GM21737 (cell line): ENCODE measurements around the gene SUCO.
A peak's percentile ranks its signal among the peaks of the same experiment; 100 is the strongest.
"Not testable (repeated sequence)": the region's sequence is repeated elsewhere in the genome, so short reads cannot be mapped to it uniquely, and the experiment has no call there.

ENCODE experiments used
- ATAC-seq: cut with Tn5 transposase; IDR thresholded peaks from one replicate; pipeline ENCODE4 v1.9.1; 2021; ENCODE audit warnings: mild to moderate bottlenecking, moderate library complexity; ENCODE audit not compliant: unreplicated experiment

The SUCO gene, protein sequence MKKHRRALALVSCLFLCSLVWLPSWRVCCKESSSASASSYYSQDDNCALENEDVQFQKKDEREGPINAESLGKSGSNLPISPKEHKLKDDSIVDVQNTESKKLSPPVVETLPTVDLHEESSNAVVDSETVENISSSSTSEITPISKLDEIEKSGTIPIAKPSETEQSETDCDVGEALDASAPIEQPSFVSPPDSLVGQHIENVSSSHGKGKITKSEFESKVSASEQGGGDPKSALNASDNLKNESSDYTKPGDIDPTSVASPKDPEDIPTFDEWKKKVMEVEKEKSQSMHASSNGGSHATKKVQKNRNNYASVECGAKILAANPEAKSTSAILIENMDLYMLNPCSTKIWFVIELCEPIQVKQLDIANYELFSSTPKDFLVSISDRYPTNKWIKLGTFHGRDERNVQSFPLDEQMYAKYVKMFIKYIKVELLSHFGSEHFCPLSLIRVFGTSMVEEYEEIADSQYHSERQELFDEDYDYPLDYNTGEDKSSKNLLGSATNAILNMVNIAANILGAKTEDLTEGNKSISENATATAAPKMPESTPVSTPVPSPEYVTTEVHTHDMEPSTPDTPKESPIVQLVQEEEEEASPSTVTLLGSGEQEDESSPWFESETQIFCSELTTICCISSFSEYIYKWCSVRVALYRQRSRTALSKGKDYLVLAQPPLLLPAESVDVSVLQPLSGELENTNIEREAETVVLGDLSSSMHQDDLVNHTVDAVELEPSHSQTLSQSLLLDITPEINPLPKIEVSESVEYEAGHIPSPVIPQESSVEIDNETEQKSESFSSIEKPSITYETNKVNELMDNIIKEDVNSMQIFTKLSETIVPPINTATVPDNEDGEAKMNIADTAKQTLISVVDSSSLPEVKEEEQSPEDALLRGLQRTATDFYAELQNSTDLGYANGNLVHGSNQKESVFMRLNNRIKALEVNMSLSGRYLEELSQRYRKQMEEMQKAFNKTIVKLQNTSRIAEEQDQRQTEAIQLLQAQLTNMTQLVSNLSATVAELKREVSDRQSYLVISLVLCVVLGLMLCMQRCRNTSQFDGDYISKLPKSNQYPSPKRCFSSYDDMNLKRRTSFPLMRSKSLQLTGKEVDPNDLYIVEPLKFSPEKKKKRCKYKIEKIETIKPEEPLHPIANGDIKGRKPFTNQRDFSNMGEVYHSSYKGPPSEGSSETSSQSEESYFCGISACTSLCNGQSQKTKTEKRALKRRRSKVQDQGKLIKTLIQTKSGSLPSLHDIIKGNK (N-terminal part only)

DNA sequence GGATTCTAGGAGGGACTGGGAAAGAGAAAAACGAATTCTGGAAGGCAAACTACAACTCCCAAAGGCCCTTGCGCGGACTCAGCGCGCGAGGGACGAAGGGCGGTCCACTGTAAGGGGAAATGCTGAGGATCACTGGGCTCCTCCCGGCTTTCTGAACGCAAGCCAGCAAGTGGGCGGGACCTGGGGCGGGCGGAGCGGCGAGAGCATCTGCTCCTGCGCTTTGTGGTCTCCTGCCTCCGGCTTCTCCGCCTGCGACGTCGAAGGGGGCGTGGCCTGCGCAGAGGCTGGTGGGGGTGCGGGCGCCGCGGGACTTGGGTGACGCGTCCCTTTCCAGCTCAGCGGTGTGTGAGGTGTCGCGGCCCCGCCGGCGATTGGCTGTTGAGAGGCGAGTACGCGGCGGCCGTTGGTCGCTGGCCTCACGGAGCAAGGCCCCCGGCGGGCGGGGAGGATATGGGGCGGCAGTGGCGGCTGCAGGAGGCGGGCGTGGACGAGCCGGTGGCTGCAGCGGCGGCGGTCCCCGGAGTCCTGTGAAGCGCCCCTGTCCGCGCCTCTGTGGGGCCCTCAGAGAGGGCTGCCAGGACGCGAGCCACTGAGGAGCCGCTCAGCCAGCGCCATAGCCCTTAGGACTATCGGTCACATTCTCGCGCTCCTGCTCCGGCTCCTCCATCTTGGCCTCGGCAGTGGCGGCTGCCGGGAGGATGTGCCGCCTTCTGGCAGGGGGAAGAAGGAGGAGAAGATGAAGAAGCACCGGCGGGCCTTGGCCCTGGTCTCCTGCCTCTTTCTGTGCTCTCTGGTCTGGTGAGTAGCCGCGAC is at the start of gene SUCO:
TSS of gene SUCO (plus strand) at position 451 of the 813 bp plus-strand sequence. CDS start at position 737, 286 bp downstream.
- ATAC-seq, result peak; percentile 87

DNA sequence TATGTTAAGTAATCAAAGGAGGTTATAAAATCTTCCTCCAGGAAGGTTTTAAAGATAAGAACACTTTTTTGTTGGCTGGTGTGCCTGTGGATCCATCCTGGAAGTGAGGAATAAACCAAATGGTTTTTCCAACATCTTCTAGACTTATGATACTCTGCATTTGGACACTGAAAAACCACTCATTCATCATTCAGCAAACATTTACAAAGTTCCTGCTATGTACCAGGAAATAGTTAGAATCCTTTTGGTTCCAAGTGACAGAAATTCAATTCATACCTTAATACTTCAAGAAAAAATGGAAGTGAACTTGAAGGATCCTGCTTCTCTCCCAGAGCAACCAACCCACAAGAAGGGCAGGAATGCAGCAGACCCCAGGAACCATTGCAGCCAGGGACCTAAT is 49.5 kb upstream of the SUCO start:
- no peak for ATAC-seq

DNA sequence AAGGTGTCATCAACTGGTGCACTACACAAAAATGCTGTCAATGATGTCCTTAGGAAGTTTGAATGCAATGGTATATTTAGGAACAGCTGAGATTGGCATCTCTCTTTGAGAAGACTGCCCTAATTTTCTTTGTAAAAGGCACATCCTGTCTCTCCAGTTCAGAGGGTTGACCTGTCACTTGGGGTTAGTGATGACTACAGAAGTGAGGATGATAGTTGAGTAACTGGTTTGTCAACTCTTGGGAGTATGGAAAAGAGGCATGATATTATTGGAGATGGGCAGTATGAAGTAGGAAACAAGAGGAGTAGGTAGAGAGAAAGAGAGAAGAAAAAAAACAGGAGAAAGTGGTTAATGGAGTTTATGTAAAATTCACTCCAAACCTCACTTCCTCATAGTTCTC is 48.7 kb upstream of the SUCO start:
- ATAC-seq, result no peak

DNA sequence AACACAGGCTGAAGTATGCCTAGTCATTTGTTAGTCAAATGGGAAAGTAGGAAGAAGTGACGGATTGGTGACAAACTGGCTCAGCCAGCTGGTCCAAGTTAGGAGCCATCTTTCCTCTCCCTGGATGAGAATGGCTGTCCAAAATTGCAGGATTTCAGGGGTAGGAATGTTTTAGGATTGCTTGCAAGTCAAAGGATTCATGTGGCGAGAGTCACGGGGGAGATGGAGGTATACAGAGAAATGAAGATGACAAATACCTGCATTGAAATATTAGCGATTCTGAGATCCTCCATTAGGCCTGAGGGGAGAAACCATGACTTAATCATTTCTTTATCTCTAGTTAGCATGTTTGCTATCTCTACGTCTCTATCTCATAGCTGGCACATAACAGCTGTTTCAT is 47.3 kb upstream of the SUCO start:
- ATAC-seq, result no peak

DNA sequence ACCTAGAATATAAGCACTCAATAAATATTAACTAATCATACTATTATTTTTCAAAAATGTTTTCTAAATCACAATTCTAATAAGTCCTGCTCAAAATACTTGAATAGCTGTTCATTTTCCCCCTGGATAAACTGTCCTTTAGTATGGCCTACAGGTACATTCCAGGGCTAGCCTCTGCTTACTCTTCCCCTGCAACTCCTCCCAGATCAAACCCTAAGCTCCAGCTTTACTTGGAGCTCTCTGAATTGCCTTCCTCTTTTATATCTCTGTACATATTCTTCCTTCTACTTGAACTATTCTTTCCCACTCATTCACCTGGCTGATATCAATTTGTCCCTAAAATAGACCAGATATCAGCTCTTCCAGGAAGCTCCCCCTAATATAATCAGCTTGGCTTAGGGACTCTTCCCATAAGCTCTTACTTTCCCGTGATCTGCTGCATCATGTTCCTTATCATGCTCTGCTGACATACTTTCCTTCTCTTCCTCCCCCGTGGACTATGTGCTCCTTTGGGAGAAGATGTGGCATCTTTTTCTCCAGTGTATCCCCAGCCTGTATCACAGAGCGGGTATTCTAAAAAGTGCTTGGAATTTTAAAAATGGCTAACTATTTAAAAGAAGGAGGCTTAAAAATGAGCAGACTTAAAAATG is 46.0 kb upstream of the SUCO start:
- no peak for ATAC-seq

DNA sequence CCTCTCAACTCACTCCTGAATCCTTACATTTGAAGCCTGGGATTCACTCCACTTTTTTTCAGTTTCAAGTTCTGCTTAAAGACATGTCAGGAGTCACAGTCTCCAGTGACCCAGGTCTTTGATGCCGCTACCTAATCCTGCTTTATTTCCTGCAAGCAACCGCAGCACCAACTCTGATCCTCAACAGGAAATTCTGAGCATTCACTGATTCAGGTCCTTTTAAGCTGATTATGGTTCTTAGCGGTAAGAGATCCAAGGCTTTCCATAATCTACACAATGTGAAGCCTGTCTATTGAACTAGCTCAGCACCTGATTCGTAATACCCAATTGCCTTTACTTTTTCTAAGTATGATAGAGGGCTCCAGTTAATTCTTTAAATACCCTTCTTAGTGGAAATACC is 45.4 kb upstream of the SUCO start:
- ATAC-seq, result no peak

DNA sequence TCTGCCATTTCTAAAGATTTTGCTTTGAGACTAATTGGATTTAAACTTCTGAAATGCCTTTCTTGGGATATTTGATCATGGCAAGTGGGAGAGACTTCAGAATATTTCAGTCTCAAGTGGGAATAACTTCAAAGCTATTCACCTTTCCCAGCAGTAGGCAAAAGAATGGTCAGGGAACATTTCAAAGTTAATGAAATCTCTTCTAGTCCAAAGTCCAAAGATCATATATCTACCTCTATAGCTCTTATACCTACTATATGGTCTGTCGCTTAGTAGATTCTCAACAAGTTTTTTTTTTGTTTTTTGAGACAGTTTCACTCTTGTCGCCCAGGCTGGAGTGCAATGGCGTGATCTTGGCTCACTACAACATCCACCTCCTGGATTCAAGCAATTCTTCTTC is 44.6 kb upstream of the SUCO start:
- no peak for ATAC-seq

DNA sequence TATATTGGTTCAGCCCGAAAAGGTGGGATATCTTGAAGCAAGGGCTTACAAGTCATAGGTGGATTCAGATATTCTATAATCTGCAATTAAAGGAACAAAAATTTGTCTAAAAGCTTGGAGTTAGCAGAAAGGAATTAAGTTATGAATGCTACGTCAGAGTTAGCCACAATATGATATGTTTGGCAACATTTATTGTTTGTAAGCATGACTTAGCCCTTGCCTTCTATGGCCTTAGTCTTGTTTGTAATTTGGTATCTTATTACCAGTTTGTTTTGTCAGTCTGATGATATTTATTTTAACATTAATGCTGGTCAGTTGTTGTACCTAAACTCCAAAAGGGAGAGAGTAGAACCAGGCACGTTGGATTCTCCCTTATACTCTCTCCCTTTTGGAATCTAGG is 43.1 kb upstream of the SUCO start:
- ATAC-seq, result no peak

DNA sequence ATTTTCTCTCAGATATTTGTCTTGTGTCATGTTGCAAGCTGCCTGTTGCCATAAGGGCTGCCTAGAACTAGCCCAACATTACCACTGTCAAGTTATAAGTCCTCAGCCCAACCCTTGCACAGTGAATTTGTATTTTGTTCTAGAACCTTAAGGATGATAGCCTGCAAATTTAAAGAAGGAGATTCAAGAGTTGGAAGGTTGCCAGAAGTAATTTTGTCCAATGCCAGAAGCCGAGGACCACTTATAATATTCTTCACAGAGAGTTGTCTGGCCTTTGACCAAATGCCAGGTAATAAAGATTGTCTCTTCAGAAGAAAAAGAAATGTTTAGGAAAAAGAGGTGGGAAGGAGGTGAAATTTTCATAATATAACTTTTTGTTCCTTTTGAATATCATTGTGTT is 40.5 kb upstream of the SUCO start:
- no peak for ATAC-seq

DNA sequence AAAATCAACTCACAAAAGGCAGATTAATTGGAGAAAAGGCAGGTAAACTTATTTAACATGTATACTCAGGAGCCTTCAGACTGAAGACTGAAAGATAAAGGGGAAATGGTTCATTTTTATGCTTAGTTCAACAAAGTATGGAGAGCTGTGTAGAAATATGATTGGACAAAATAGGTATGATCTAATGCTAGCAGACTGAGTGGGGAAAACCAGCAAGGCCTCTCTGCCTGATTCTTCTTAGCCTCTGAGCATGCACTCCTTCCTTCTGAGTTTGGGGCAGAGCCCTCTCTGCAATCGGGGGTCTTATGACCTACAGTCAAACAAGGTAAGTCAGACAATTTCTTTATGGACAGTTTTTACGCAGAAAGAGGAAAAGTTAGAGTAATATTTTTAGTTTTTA is 38.8 kb upstream of the SUCO start:
- no peak for ATAC-seq

DNA sequence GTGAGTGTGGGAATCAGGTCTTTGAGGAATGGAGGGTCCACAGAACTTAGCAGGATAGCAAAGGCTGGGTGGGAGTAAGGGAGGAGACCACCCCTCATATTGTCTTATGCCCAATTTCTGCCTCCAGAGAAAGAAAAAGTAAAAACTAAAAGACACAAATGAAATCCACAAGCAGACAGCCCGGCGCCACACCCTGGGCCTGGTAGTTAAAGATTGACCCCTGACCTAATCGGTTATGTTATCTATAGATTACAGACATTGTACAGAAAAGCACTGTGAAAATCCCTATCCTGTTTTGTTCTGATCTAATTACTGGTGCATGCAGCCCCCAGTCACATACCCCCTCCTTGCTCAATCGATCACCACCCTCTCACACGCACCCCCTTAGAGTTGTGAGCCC is 36.8 kb upstream of the SUCO start:
- not testable (repeated sequence) for ATAC-seq

DNA sequence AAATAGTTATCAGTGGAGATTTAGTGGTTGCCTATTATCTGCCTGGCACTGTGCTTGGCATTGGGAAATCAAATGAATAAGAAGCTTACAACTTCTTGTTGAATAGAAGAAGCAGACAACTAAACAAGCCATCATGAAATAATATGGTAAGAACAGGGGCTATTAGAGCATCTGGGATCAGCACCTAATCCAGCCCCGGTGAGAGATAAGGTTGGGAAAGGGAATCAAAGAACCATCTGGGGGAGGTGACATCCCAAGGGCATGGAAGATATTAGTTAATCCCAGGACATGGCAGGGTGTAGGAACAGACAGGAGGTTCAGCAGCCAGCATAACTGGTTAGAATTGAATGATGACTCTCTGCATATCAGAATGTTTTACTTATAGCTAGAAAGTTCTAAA is 36.3 kb upstream of the SUCO start:
- ATAC-seq, result no peak

DNA sequence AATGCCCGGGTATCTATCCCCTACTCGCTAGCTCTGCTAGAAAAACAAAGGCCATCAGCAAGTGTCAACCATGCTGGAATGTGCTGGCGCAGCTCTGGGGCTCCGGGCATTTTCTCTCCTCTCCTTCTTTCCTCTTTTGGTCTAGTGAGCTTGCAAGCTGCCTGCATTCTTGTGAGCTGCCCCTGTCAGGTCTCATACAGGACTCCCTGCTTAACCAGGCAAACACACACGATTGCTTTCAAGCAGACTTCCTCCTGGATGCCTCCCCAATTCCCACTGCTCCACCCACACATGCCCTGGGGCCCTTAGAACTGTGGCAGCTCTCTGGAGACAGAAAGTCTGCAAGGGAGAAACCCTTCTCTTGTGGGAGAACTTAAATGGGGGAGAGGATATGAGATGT is 35.7 kb upstream of the SUCO start:
- ATAC-seq, result no peak

DNA sequence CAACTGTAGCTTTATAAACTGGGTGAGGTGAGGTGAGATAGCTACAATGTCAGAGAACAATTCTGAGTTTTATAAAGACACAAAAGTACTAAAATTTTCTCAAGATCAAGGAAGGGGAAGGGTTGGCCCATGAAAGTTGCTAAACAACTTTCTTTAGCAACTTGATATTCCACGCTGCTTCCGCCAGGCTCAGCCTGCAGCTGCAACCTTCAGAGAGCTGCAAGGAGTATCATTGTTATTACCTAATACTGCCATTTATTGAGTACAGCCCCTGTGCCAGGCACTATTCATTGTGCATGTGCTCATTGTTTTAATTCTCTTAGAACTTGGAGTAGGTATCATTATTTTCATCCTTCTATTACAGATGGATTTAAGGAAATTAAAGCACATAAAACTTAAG is 34.1 kb upstream of the SUCO start:
- no peak for ATAC-seq

DNA sequence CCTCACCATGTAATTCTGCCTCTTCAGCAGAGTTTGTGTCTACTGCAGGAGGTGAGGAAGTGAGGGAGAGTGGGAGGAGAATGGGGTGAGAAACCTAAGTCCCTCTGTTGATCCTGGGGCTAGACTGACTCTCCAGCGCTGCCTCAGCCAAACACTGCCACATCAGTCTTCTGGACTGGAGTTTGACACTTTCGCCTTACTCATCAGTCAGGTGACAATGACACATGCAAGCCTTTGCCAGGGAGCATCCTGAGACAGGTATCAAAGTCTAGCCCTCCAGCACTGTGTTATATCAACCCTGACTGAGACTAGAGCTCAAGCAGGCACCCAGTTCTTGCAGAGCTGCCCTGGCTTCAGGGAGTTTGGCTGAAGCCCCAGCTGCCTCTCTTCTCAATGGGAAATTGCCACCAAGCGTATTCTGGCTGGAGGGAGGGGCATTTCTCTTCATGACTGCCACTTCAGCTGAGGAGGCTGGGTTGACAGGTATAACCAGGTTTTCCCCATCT is 33.3 kb upstream of the SUCO start:
- ATAC-seq, result no peak

DNA sequence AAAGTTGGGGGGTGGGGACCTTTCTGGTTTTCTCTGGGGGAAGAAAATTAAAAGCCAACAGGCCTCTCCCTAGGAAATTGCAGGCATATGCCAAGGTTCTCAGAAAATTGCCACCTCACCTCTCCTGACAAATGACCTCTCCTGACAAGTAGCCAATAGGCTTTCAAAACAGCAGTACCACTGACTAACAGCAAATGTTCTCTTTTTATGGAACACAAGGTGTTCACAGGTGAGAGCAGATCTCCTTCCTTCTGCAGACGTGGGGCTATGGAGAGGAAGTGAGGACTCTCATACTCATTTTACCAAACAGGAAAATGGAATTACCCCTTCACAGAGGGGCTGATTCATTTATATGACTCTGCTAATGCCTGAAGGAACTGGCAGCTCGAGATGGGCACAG is 32.7 kb upstream of the SUCO start:
- no peak for ATAC-seq

DNA sequence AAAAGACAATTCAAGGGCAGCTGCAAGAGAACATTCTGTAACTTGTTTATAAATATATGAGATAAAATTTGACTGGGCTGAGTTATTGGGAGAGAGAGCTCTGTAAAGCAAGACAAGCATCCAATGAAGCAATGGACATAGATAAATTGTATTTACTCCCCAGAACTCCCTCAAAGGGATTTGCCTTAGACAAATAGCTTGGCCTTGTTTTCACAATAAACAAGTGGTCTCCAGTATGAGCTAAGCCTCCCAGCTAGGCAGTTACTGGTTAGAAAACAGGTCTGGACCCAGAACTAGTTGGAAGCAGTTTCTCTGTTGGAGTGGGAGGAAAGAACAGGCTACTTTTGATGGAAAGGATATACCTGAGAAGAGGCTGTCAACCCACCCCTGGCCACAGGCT is 25.2 kb upstream of the SUCO start:
- no peak for ATAC-seq

DNA sequence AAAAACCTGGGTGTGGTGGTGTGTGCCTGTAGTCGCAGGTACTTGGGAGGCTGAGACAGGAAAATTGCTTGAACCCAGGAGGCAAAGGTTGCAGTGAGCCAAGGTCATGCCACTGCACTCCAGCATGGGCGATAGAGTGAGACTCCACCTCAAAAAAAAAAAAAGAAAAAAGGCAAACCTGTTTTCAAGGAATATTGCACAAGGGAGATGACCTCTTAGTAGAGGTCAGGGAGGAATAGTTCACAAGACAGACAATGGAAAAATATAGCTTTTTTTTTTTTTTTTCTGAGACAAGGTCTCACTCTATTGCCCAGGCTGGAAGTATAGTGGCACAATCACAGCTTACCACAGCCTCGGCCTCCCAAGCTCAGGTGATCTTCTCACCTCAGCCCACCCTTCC is 22.5 kb upstream of the SUCO start:
- no peak for ATAC-seq

DNA sequence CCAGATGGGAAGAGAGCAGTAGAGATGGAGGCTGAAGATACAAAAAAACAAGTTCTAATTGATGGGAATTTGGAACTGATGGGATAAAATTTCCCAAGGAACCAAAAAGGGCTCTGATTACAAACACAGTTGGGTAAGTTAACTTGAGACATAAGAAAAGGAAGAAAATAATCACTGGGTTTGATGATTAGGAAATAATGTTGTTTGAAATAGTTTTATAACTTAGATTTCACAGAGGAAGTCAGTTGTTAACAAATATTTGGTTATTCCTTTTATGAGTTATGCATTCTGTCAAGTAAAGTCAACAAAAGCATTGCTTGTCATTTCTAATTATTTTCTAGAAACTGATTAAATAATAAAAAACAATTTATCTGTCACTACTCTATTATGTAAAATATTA is 20.4 kb upstream of the SUCO start:
- no peak for ATAC-seq

DNA sequence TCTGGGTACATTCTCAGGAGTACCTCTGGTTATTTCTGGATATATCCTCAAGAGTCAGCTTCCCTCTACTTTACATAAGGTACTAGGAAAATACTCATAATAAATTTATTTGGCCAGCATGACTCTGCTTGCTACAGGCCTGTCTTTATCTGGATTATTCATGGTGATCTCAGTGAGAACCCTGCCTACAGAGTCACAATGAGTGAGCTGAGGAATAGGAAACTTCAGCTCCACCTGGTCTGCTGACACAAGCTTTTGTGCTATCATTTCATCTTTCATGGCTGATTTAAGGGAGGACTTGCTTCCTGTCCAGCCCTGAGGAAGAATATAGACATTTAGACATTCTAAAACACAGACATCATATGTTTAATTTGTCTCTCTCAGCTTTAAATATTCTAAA is 19.5 kb upstream of the SUCO start:
- ATAC-seq, result no peak
